ENCODE measurements around the gene DNAJB11. TPM values are rescaled to one million over a fixed set of nuclear protein-coding genes. Genes with fewer than 3 reads are reported as not detected.

The DNAJB11 gene
- total and polyA plus RNA-seq, 2 experiments from 2014 or later: 72.6 to 85.6 TPM

DNA sequence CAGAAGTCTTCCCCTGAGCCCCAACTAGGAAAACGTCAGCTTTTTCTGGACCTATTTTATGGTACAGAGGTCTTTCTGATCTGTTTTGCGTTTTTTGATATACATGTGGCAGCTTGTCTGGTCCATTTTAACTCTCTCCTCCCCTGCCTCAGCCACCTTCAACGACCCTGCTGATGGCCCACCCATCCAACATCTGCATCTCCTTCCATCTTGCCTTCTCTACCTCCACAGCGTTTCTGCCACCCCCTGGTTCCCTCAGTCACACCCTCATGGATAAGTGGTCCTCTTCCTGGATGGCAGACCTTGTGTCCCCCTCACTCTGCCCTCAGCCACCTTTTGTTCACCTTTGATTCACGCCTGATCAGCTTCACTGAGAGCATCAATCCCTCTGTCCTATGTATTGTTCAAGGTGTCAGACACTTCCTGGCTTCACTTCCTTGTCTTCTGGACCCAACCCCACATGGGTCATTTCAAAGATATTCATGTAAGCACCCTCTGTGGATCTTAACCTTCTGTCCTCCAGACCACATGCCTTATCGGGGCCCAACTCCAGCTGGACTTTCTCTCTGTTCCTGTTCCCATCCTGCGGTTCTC, 55.8 kb downstream of the DNAJB11 start:
- ATAC-seq (no peak), DNase-seq (ENCODE audit: low spot score) (no peak)
- no peaks in the 10 kb centered on the region for H3K27me3 Mint-ChIP-seq (ENCODE audit: insufficient read depth, low read depth, poor library complexity)
- no peak overlapping the region for H2AFZ ChIP-seq
- H3K4me1 Mint-ChIP-seq: peaks cover 5% of the 10 kb centered on the region; the same call in 1 of the 3 replicates
- H3K79me2 ChIP-seq (replicated peaks; ENCODE audit: insufficient read depth): no peaks in the 10 kb centered on the region
- 0 out of 2 replicates have a peak, but pooled peaks cover 8% of the 10 kb centered on the region for H3K9me2 ChIP-seq (ENCODE audit: insufficient read depth)
- H3K36me3 ChIP-seq (ENCODE audit: insufficient read depth): no peaks in the 10 kb centered on the region; the same call in 1 of the 2 replicates
- H3F3A ChIP-seq (replicated peaks; ENCODE audit: low read depth): no peaks in the 10 kb centered on the region
- H3K4me1 ChIP-seq (ENCODE audit: insufficient read depth): no peaks in the 10 kb centered on the region
- no peak overlapping the region for H3K27ac ChIP-seq (ENCODE audit: low read depth)
- no peak overlapping the region for H3K27ac Mint-ChIP-seq
- H3K27me3 ChIP-seq (ENCODE audit: insufficient read depth): no peaks in the 10 kb centered on the region
- no peaks in the 10 kb centered on the region for H3K36me3 Mint-ChIP-seq (ENCODE audit: low read depth)
- H3K4me2 ChIP-seq: no peak overlapping the region
- no peaks in the 10 kb centered on the region for H3K9me3 Mint-ChIP-seq
- no peak for TF ChIP-seq EZH2 (IDR thresholded peaks at IDR 0.05; ENCODE audit: low read depth, unreplicated experiment)
- no peak overlapping the region for H3K4me3 ChIP-seq
- H4K20me1 ChIP-seq (replicated peaks; ENCODE audit: insufficient read depth): no peaks in the 10 kb centered on the region
- H3K4me3 Mint-ChIP-seq: no peak overlapping the region

DNA sequence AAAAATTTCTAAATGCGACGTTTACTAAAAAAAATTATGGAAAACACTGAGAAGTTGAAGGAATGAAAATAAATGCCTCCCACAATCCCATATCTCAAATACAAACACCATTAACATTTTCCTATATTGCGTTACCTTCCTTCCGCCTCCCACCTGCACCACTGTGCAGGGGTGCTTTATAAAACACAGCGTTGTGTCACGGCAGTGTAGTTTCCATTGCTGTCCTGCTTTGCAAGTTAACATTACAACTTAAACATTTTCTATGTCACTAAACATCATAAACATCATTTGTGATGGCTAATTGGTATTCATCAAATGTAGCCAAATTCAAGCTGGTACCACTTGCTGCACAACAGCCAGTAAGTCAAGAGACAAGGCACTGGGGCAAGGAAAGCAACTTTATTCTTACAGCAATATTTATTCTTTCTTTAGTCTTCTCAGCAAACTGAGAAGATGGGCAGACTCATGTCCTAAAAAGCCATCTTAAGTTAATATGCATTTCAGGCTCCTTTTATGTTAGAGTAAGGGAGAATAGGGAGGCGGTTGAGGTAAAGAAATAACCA, 57.4 kb downstream of the DNAJB11 start:
- H3K4me1 ChIP-seq (ENCODE audit: insufficient read depth): no peaks in the 10 kb centered on the region
- H4K20me1 ChIP-seq (replicated peaks; ENCODE audit: insufficient read depth): no peaks in the 10 kb centered on the region
- no peak overlapping the region for H3K27ac ChIP-seq (ENCODE audit: low read depth)
- H3K4me3 ChIP-seq: no peak overlapping the region
- H3K79me2 ChIP-seq (replicated peaks; ENCODE audit: insufficient read depth): no peaks in the 10 kb centered on the region
- no peak overlapping the region for H3K27ac Mint-ChIP-seq
- DNase-seq (ENCODE audit: low spot score) (no peak), ATAC-seq (no peak)
- H3K9me3 Mint-ChIP-seq: no peaks in the 10 kb centered on the region
- no peak overlapping the region for H2AFZ ChIP-seq
- H3F3A ChIP-seq (replicated peaks; ENCODE audit: low read depth): no peaks in the 10 kb centered on the region
- H3K4me1 Mint-ChIP-seq: peaks cover 5% of the 10 kb centered on the region; the same call in 1 of the 3 replicates
- H3K4me3 Mint-ChIP-seq: no peak overlapping the region
- no peaks in the 10 kb centered on the region; the same call in 1 of the 2 replicates for H3K36me3 ChIP-seq (ENCODE audit: insufficient read depth)
- H3K4me2 ChIP-seq: no peak overlapping the region
- H3K27me3 Mint-ChIP-seq (ENCODE audit: insufficient read depth, low read depth, poor library complexity): peaks cover 2% of the 10 kb centered on the region
- H3K9me2 ChIP-seq (ENCODE audit: insufficient read depth): 0 out of 2 replicates have a peak, but pooled peaks cover 8% of the 10 kb centered on the region
- H3K27me3 ChIP-seq (ENCODE audit: insufficient read depth): no peaks in the 10 kb centered on the region
- H3K36me3 Mint-ChIP-seq (ENCODE audit: low read depth): no peaks in the 10 kb centered on the region
- TF ChIP-seq JUNB (IDR thresholded peaks at IDR 0.05; ENCODE audit: unreplicated experiment) (no peak), EZH2 (IDR thresholded peaks at IDR 0.05; ENCODE audit: low read depth, unreplicated experiment) (no peak), STAT1 (IDR thresholded peaks at IDR 0.05; ENCODE audit: unreplicated experiment) (no peak), NANOG (IDR thresholded peaks at IDR 0.05; ENCODE audit: borderline replicate concordance) (no peak), ZNF114 (CRISPR knock-in tag; IDR thresholded peaks at IDR 0.05) (no peak), EZH2phosphoT487 (IDR thresholded peaks at IDR 0.05; ENCODE audit: unreplicated experiment) (no peak)
- TF ChIP-seq, protein P1, sequence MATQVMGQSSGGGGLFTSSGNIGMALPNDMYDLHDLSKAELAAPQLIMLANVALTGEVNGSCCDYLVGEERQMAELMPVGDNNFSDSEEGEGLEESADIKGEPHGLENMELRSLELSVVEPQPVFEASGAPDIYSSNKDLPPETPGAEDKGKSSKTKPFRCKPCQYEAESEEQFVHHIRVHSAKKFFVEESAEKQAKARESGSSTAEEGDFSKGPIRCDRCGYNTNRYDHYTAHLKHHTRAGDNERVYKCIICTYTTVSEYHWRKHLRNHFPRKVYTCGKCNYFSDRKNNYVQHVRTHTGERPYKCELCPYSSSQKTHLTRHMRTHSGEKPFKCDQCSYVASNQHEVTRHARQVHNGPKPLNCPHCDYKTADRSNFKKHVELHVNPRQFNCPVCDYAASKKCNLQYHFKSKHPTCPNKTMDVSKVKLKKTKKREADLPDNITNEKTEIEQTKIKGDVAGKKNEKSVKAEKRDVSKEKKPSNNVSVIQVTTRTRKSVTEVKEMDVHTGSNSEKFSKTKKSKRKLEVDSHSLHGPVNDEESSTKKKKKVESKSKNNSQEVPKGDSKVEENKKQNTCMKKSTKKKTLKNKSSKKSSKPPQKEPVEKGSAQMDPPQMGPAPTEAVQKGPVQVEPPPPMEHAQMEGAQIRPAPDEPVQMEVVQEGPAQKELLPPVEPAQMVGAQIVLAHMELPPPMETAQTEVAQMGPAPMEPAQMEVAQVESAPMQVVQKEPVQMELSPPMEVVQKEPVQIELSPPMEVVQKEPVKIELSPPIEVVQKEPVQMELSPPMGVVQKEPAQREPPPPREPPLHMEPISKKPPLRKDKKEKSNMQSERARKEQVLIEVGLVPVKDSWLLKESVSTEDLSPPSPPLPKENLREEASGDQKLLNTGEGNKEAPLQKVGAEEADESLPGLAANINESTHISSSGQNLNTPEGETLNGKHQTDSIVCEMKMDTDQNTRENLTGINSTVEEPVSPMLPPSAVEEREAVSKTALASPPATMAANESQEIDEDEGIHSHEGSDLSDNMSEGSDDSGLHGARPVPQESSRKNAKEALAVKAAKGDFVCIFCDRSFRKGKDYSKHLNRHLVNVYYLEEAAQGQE (IDR thresholded peaks at IDR 0.05; ENCODE audit: unreplicated experiment): no peak
- TF ChIP-seq, protein P2, sequence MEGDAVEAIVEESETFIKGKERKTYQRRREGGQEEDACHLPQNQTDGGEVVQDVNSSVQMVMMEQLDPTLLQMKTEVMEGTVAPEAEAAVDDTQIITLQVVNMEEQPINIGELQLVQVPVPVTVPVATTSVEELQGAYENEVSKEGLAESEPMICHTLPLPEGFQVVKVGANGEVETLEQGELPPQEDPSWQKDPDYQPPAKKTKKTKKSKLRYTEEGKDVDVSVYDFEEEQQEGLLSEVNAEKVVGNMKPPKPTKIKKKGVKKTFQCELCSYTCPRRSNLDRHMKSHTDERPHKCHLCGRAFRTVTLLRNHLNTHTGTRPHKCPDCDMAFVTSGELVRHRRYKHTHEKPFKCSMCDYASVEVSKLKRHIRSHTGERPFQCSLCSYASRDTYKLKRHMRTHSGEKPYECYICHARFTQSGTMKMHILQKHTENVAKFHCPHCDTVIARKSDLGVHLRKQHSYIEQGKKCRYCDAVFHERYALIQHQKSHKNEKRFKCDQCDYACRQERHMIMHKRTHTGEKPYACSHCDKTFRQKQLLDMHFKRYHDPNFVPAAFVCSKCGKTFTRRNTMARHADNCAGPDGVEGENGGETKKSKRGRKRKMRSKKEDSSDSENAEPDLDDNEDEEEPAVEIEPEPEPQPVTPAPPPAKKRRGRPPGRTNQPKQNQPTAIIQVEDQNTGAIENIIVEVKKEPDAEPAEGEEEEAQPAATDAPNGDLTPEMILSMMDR (conservative IDR thresholded peaks at IDR 0.05; ENCODE audit: low read depth in 2 of 2): no peak
- TF ChIP-seq, protein P3, sequence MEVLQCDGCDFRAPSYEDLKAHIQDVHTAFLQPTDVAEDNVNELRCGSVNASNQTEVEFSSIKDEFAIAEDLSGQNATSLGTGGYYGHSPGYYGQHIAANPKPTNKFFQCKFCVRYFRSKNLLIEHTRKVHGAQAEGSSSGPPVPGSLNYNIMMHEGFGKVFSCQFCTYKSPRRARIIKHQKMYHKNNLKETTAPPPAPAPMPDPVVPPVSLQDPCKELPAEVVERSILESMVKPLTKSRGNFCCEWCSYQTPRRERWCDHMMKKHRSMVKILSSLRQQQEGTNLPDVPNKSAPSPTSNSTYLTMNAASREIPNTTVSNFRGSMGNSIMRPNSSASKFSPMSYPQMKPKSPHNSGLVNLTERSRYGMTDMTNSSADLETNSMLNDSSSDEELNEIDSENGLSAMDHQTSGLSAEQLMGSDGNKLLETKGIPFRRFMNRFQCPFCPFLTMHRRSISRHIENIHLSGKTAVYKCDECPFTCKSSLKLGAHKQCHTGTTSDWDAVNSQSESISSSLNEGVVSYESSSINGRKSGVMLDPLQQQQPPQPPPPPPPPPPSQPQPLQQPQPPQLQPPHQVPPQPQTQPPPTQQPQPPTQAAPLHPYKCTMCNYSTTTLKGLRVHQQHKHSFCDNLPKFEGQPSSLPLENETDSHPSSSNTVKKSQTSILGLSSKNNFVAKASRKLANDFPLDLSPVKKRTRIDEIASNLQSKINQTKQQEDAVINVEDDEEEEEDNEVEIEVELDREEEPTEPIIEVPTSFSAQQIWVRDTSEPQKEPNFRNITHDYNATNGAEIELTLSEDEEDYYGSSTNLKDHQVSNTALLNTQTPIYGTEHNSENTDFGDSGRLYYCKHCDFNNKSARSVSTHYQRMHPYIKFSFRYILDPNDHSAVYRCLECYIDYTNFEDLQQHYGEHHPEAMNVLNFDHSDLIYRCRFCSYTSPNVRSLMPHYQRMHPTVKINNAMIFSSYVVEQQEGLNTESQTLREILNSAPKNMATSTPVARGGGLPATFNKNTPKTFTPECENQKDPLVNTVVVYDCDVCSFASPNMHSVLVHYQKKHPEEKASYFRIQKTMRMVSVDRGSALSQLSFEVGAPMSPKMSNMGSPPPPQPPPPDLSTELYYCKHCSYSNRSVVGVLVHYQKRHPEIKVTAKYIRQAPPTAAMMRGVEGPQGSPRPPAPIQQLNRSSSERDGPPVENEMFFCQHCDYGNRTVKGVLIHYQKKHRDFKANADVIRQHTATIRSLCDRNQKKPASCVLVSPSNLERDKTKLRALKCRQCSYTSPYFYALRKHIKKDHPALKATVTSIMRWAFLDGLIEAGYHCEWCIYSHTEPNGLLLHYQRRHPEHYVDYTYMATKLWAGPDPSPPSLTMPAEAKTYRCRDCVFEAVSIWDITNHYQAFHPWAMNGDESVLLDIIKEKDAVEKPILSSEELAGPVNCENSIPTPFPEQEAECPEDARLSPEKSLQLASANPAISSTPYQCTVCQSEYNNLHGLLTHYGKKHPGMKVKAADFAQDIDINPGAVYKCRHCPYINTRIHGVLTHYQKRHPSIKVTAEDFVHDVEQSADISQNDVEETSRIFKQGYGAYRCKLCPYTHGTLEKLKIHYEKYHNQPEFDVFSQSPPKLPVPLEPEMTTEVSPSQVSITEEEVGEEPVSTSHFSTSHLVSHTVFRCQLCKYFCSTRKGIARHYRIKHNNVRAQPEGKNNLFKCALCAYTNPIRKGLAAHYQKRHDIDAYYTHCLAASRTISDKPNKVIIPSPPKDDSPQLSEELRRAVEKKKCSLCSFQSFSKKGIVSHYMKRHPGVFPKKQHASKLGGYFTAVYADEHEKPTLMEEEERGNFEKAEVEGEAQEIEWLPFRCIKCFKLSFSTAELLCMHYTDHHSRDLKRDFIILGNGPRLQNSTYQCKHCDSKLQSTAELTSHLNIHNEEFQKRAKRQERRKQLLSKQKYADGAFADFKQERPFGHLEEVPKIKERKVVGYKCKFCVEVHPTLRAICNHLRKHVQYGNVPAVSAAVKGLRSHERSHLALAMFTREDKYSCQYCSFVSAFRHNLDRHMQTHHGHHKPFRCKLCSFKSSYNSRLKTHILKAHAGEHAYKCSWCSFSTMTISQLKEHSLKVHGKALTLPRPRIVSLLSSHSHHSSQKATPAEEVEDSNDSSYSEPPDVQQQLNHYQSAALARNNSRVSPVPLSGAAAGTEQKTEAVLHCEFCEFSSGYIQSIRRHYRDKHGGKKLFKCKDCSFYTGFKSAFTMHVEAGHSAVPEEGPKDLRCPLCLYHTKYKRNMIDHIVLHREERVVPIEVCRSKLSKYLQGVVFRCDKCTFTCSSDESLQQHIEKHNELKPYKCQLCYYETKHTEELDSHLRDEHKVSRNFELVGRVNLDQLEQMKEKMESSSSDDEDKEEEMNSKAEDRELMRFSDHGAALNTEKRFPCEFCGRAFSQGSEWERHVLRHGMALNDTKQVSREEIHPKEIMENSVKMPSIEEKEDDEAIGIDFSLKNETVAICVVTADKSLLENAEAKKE (CRISPR knock-in tag; IDR thresholded peaks at IDR 0.05): no peak
